Stimulated activated CD4-positive, alpha-beta T cell treated with anti-CD3 and anti-CD28 coated beads, TNF-alpha, amount 100 ng/mL, for 1 hour (primary cell): Measurements from ENCODE around the gene ECE1.

Experiments used
- DNase-seq, 3 donors: peaks; one replicate each; pipeline ENCODE4 v3.0.0-alpha.2; 2020; ENCODE audit warnings: low read depth in 3 of 3, low spot score in 1 of 3

ECE1 gene

GRCh38 chr1:21325731-21326387 is 35.6 kb upstream of the ECE1 start:
- no peak for DNase-seq

- no peak for DNase-seq
These were observed 35.0 kb upstream of the ECE1 start for GRCh38 chr1:21325231-21325718.

GRCh38 chr1:21324368-21325141 is 34.3 kb upstream of the ECE1 start:
- peak; percentile 25 to 57 (median 35) for DNase-seq

GRCh38 chr1:21323091-21323490 is 32.8 kb upstream of the ECE1 start:
- no peak for DNase-seq

- DNase-seq, result no peak
These were observed 32.4 kb upstream of the ECE1 start for GRCh38 chr1:21322681-21323016.

GRCh38 chr1:21321963-21322680 is 31.9 kb upstream of the ECE1 start:
- no peak for DNase-seq

GRCh38 chr1:21320410-21321108 is 30.3 kb upstream of the ECE1 start:
- no peak for DNase-seq

- DNase-seq, result no peak
These were observed 29.5 kb upstream of the ECE1 start for GRCh38 chr1:21319447-21320407.

- DNase-seq, result no peak
These were observed 28.5 kb upstream of the ECE1 start for GRCh38 chr1:21318714-21319159.

GRCh38 chr1:21318057-21318713 is 27.9 kb upstream of the ECE1 start:
- DNase-seq, result no peak

- no peak for DNase-seq
These were observed 27.4 kb upstream of the ECE1 start for GRCh38 chr1:21317690-21318043.

GRCh38 chr1:21317035-21317689 is 26.9 kb upstream of the ECE1 start:
- no peak for DNase-seq

GRCh38 chr1:21314743-21315396 is 24.6 kb upstream of the ECE1 start:
- no peak for DNase-seq

- no peak for DNase-seq
These were observed 23.8 kb upstream of the ECE1 start for GRCh38 chr1:21313886-21314721.

- no peak for DNase-seq
These were observed 23.1 kb upstream of the ECE1 start for GRCh38 chr1:21313203-21313885.

GRCh38 chr1:21312407-21312992 is 22.2 kb upstream of the ECE1 start:
- no peak for DNase-seq

GRCh38 chr1:21311016-21311415 is 20.8 kb upstream of the ECE1 start:
- no peak for DNase-seq
